Coronary artery (tissue), 2 donors: ENCODE results near the gene ATP2C2.

ENCODE experiments used
- DNase-seq: peaks from one replicate; pipeline ENCODE4 v3.0.0-alpha.2; 2017; ENCODE audit warnings: low spot score
- H3K27ac ChIP-seq, 2 donors: fragments of 200-600 bp; sonication (generic); one replicate each; pipeline ENCODE4 v1.5.1; 2016 to 2019
- H3K4me3 ChIP-seq: fragments of 200-600 bp; sonication (generic); 2 replicates; pipeline ENCODE4 v1.5.1; 2016; ENCODE audit warnings: mild to moderate bottlenecking, moderate library complexity
- CTCF ChIP-seq: fragments of 200-600 bp; sonication (generic); IDR thresholded peaks from one replicate; pipeline ENCODE4 v1.5.1; 2019; ENCODE audit warnings: antibody characterized with exemption

ATP2C2 gene

GRCh38 chr16:84434800-84435199 lies 66.5 kb downstream of the ATP2C2 start:
- TF ChIP-seq CTCF: no peak
- H3K27ac ChIP-seq: no peak overlapping the region
- H3K4me3 ChIP-seq: no peak overlapping the region
- no peak for DNase-seq

- H3K4me3 ChIP-seq: no peak overlapping the region
- no peak for TF ChIP-seq CTCF
- DNase-seq: no peak
- no peak overlapping the region for H3K27ac ChIP-seq
These were observed 67.9 kb downstream of the ATP2C2 start for GRCh38 chr16:84436196-84436595.

GRCh38 chr16:84438971-84439696 lies 70.8 kb downstream of the ATP2C2 start:
- DNase-seq: no peak
- Histone ChIP-seq H3K27ac (no peak overlapping the region), H3K4me3 (no peak overlapping the region)
- no peak for TF ChIP-seq CTCF

GRCh38 chr16:84442416-84443145 lies 74.2 kb downstream of the ATP2C2 start:
- TF ChIP-seq CTCF: no peak
- no peak for DNase-seq
- Histone ChIP-seq H3K4me3 (no peak overlapping the region), H3K27ac (no peak overlapping the region)

- DNase-seq: no peak
- Histone ChIP-seq H3K4me3 (no peak overlapping the region), H3K27ac (no peak overlapping the region)
- TF ChIP-seq CTCF: no peak
These were observed 74.9 kb downstream of the ATP2C2 start for GRCh38 chr16:84443166-84443802.

GRCh38 chr16:84444476-84444875 lies 76.1 kb downstream of the ATP2C2 start:
- Histone ChIP-seq H3K27ac (no peak overlapping the region), H3K4me3 (no peak overlapping the region)
- DNase-seq: no peak
- no peak for TF ChIP-seq CTCF
